GM19328 (cell line): ENCODE measurements around the gene MCRS1.
"Not testable (repeated sequence)": the region's sequence is repeated elsewhere in the genome, so short reads cannot be mapped to it uniquely, and the experiment has no call there.

Experiments used
- ATAC-seq: cut with Tn5 transposase; IDR thresholded peaks from one replicate; pipeline ENCODE4 v1.9.1; 2021; ENCODE audit warnings: mild to moderate bottlenecking, moderate library complexity; ENCODE audit not compliant: unreplicated experiment

MCRS1 gene

DNA sequence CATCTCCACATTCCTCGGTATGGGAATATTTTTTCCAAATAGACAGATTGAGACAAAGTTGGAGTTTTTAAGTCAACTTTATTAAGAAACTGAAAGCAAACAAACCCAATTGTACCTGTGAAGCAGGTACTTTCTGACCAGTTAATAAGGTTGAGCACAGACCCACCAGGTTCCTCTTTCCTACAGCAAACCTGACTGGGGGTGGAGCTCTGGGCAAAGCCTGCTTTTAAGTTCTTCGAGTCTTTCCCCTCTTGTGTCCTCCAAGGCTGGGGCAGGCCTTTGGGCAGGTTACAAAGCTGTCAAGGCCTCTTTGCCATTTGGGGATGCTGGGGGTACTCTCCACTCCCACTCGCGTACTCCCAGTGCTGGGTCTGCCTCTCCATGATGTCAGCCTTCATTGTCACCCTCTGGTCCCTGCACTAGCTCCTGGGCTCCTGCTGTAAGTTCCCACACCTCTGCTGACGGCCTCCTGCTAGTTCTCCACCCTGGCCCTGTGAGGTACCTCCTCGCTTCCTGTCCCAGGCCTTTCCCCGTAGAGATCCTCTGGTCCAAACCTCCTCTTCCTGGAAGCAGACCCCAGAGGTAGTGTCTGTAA, 25.9 kb downstream of the MCRS1 start:
- ATAC-seq = no peak

- ATAC-seq = no peak
Measured at GRCh38 chr12:49541140-49541861, 26.6 kb downstream of the MCRS1 start.

DNA sequence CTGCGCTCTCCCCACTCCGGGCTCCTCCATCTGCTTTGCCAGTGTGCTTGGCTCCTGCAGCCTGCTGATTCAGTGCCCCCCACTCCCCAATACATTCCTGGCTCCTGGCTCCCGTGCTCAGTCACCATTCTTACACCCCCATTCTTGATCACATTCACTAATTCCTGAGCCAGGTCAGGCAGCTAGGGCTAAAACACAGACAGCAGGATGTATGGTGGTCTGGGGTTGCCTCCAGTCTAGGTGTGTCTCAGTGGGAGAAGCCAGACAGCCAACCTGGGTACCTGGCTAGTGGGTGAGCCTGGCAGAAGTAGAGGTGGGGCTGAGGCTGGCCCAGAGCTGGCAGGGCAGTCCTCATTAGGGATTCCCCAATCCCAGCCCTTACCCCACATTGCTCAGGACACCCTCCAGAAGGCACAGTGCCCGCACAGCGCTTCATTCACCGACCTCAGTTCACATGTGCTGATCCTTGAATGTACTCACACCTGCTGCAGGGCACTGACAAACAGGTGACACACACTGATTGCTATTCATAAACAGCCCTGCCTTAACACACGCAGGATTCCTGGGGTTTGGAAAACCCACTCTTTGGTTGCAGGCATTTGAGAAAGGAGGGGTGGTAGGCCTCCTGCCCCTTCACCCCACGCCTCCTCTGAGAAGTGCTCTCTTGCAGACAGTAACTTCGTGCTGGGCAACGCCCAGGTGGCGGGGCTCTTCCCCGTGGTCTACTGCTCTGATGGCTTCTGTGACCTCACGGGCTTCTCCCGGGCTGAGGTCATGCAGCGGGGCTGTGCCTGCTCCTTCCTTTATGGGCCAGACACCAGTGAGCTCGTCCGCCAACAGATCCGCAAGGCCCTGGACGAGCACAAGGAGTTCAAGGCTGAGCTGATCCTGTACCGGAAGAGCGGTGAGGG, 27.5 kb downstream of the MCRS1 start:
- ATAC-seq = no peak

GRCh38 chr12:49539406-49540228, 28.3 kb downstream of the MCRS1 start:
- no peak for ATAC-seq

GRCh38 chr12:49538510-49539403, 29.2 kb downstream of the MCRS1 start, which contains the start of gene KCNH3:
Gene KCNH3 (plus strand): TSS chr12:49539030. CDS start chr12:49539417, 387 bp downstream.
- peak; percentile 51 for ATAC-seq

DNA sequence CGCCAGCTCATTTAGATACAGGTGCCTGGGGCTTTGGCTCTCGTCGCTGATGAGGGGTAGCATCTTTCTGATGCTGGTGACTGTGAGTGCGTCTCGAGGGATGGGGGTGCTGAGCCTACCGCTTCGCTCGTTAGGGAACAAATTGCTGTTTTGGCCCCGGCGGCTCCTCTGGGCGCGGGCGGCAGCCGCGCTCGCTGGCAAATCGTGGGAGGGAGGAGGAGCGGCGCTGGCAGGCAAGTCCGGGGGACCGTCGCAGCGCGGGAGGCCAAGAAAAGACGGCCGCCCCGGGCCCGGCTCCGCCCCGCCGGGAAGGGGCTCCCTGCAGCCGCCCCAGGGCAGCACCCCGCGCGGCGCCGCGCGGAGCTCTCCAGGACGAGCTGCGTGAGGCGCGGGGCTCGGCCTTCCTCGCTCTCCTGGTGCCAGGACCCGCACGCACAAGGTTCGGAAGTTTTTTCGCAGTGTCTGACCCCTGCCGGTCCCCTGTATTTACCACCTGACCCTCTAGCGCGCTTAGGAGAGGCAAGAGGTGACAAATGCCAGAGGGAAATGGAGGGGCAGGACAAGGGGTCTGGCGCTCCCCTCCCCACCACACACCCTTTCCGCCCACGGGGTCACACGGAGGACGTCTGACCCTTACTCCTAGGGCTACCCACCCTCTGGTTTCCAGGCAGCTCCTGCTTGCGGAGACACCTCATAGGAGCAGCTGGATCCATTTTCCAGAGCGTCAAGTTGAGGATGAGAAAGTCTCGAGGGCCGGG, 30.0 kb downstream of the MCRS1 start:
- no peak for ATAC-seq

GRCh38 chr12:49537231-49537751, 30.7 kb downstream of the MCRS1 start:
- no peak for ATAC-seq

- ATAC-seq = no peak
Measured at GRCh38 chr12:49536526-49537071, 31.3 kb downstream of the MCRS1 start.

GRCh38 chr12:49535921-49536525, 31.9 kb downstream of the MCRS1 start:
- ATAC-seq = no peak

DNA sequence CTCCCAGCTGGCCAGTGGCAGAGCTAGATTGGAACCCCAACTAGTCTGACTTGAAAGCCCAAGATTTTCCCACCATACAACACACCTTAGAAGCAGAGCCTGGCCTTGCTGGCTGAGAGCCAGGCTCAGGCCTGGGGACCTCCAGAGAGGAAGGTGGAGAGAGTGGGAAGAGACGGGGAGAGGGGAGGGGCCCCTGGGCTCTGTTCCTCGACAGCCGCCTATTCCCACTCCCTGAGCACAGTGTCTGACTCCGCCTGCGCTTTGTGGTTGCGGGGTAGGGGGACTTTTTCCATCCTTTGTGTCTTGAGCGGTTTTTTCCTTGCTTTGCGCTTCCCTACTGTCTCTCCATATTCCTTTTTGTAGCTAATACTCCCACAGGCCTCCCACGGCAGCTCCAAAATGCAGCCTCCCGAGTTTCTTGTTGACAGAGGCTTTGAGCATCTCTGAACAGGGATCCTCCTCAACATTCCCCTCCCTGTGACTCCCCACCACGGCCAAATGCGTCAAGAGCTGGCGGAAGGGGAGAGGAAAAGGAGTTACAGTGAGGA, 33.1 kb downstream of the MCRS1 start:
- ATAC-seq = no peak

- not testable (repeated sequence) for ATAC-seq
Measured at GRCh38 chr12:49534122-49534521, 33.8 kb downstream of the MCRS1 start.

DNA sequence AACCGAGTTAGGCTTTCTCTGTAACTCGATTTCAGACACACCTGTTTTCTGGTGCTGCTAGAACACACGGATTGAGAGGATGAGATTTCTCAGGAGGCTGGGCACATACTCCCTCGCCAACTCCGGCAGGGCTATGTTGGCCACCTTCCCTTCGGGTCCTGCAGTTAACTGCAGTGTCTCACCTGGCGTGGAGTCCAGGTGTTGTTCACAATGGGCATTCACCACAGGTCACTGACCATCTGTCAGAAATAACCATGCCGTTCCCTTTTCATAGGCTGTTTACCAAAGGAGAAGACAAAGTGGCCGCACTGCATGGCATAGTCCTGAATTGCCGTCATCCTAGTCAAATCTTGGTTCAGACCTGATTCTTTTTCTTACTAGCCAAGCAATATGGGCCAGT, 34.6 kb downstream of the MCRS1 start:
- no peak for ATAC-seq

- no peak for ATAC-seq
Measured at GRCh38 chr12:49531745-49532144, 36.2 kb downstream of the MCRS1 start.

- no peak for ATAC-seq
Measured at GRCh38 chr12:49529414-49529813, 38.5 kb downstream of the MCRS1 start.

GRCh38 chr12:49527361-49528130, 40.4 kb downstream of the MCRS1 start:
- no peak for ATAC-seq

GRCh38 chr12:49525942-49526341, 42.0 kb downstream of the MCRS1 start:
- no peak for ATAC-seq
